NCI-H345 treated with DMSO at 0.1 percent for 48 hours (cell line): ENCODE results near the gene CACNA2D2.

Source experiments
- DNase-seq: peaks from one replicate; lab custom pipeline; 2025; ENCODE audit not compliant: unreplicated experiment; lab: John Stamatoyannopoulos, UW

The CACNA2D2 gene

GRCh38 chr3:50319181-50319893 lies 184.1 kb downstream of the CACNA2D2 start:
- no peak for DNase-seq

GRCh38 chr3:50318615-50319014 lies 184.8 kb downstream of the CACNA2D2 start:
- no peak for DNase-seq

DNA sequence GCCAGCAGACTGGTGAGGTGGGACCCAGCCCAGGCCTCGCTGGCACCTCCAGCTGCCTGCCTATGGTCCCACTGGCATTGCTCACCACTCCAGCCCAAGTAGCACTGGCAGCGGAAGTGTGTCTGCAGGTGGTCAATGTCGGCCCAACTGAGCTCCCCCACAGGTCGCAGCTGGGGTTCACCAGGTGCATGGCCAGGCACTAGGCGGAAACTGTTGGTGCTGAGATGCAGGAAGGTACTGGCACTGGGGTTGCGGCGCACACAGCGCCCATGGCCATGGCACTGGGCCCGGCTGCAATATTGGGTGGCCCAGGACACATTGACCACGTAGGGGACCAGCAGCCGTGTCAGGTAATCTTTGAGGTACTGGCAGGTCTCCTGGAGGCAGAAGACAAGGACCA lies 185.3 kb downstream of the CACNA2D2 start:
- no peak for DNase-seq

GRCh38 chr3:50317300-50317699 lies 186.1 kb downstream of the CACNA2D2 start:
- no peak for DNase-seq

DNA sequence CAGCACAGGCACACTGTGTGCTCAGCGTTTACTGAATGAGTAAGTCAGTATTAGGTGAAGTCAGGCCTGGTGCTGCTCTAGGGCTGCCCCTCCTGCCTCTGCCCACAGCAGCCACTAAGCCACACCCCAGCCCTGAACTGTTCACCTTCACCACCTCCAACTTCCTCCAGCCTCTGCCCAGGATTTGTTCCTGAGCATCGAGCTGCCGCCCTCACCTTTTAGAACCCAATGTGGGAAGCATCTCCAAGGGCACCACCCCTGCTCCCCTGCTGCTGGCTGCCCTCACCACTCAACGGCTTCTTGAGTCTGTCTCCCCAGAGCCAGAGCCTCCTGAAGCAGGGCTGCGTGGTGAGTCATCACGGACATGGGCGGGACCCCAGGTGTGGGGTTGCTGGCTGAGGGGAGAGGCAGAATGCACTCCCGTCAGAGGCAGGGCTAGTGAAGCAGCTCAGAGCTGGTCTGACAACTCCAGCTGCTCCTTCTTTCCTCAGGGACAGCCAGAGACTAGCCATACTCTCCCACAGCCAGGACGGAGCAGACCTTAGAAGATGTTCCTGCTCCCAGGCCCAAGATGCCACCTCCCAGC lies 186.7 kb downstream of the CACNA2D2 start:
- no peak for DNase-seq

- DNase-seq: no peak
These were observed 188.6 kb downstream of the CACNA2D2 start for GRCh38 chr3:50314816-50315215.

- no peak for DNase-seq
These were observed 189.1 kb downstream of the CACNA2D2 start for GRCh38 chr3:50314342-50314741.
